Stimulated activated CD4-positive, alpha-beta T cell treated with anti-CD3 and anti-CD28 coated beads, Interleukin-15, amount 100 ng/mL, for 48 hours (primary cell): ENCODE data around the gene MGME1.

Experiments used
- DNase-seq, 2 donors: peaks; one replicate each; pipeline ENCODE4 v3.0.0-alpha.2; 2020; ENCODE audit warnings: low read depth in 2 of 2

The MGME1 gene

GRCh38 chr20:17968366-17969277 lies at the start of gene MGME1, which contains the start of gene SNX5:
MGME1 (plus strand) TSS chr20:17969018; CDS start chr20:17969860, 842 bp downstream.
SNX5 (minus strand) TSS chr20:17968794; CDS start chr20:17968425, 369 bp downstream.
- peak; percentile 99 to 100 for DNase-seq

- no peak for DNase-seq
Measured at GRCh38 chr20:17919149-17919548, 49.7 kb upstream of the MGME1 start.

GRCh38 chr20:17921774-17922173 lies 47.0 kb upstream of the MGME1 start:
- no peak for DNase-seq

DNA sequence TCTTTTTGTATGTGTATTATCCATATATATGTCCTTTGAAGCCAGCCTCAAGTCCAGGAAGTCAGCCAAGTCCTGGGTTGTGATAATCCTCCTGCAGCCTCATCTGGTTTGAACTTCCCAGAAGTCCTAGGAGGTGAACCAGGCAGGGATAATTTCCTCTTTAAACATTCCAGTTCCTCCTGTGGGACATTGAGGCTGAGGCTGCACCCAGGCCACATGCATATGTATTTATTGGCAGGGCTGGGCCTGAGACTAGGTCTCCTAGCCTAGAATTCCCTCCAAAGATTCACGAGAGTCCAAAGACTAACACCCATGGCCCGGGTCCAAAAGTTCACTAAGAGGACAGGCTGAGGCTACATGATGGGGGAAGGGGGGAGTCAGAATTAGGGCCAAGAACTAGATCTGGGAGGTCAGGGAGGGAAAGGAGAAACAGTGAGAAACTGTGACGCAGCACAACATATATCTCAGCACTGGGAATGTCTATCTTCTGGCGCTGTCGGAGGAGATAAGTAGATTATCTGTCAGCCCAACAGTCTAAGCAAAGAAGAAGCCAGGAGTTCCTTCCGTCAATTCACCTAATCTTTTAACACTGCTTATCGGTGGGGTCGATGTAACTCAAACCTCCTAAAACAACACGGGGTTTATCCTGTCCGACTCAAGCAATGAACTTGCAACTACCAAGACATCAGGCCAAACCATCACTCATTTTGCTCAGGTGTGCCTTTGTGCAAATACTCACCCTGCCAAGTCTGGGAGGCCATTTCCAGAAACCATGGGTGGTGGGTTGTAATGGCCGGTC lies 43.5 kb upstream of the MGME1 start:
- DNase-seq: no peak

GRCh38 chr20:17925940-17926300 lies 42.9 kb upstream of the MGME1 start:
- no peak for DNase-seq

DNA sequence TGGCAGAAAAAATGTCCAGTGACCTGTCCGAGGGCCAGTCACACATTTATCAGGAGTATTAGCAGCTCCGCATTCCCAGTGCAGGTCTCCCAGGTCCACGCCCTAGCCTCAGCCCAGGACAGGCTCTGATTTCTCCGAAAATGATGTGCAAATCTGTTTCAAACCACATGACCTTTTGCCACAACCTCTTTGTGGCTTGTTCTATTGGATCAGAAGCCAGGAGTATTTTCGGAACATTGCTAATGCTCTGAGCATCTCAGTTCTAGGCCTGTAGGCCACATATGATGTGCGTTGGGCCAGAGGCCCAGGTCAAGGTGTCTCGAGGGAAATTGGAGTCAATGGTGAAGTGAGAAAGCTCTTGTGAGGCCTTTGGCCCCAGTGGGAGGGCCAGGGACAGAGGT lies 40.6 kb upstream of the MGME1 start:
- DNase-seq: no peak

DNA sequence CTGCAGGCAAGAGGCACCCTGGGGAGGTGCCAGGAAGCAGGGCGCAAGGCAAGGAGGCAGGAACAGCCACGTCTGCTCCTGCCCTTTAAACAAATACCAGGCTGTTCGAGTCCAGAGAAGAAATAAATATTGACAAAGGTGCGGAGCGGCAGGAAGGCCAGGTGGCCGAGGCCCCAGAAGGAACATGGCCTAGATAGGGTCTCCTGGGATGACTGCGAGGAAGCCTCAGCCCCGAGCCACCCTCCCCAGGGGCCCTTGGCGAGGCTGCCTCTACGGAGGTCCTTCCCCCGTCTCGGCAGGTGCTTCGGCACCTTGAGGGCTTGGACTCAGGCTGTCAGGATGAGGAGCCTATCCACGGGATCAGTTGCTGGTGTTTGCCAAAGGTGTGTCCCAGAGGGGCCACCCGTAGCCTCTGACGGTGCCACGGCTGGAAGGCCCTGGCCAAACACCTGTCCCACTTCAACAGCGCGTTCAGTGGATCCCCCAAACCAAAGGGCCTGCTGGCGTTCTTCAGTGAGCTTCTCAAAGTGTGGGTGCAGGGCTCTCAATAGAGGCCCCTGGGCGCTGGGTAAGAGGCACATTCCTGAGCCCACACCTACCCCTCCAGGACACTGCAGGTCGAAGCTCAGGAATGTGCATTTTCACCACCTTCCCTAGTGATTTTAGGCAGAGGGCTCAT lies 40.0 kb upstream of the MGME1 start:
- no peak for DNase-seq

GRCh38 chr20:17931513-17931912 lies 37.3 kb upstream of the MGME1 start:
- DNase-seq: no peak

- DNase-seq: no peak
Measured at GRCh38 chr20:17932396-17932795, 36.4 kb upstream of the MGME1 start.

- no peak for DNase-seq
Measured at GRCh38 chr20:17933121-17933520, 35.7 kb upstream of the MGME1 start.

- no peak for DNase-seq
Measured at GRCh38 chr20:17933711-17934110, 35.1 kb upstream of the MGME1 start.

DNA sequence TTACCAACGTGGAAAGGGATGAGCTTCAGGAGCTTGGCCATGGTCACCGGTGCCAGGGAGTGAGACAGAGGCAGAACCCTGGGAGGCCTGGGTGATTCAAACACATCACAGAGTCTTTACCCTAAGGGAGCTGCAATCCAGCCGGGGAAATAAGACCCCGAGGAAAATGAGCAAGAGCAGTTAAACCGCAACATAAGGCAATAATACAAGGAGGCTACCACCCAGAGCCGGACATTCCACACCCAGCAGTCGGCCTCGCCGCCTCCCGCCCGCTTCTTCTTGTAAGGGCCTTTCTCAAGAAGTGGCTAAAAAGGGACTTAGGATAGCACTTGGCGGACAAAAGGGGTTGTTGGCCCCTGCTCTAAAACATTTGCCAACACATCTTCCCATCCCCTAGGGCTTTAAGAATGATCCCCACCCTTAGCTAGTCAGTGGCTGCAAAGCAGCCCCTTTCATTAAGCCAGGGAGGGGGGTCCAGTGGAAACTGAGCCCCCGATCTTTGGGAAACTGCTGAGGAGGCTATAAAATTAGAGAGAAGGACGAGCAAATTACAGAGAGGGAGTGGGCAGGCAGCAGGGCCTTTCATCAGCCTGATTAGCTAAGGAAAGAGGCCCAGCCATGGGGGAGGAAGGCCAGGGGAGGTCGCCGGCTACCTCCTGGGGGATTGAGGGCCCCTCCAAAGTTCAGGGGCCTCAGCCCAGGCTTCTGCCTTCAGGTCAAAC lies 34.5 kb upstream of the MGME1 start:
- no peak for DNase-seq

DNA sequence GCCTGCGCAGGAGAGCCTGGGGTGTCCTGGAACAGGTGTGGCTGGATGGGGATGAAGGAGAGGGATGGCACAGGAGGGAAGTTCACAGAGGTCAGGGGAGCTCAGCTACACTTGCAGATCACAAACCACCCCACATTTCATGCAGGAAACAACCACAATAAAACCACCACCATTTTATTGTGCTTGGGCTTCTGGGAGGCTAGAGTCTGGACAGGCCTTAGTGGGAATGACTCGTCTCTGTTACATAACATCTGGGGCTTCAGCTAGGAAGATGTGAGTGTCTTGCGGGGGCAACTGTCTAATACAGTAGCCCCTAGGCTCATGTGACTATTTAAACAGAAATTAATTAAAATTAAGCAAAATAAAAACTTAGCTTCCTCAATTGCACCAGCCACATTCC lies 33.6 kb upstream of the MGME1 start:
- DNase-seq: no peak

GRCh38 chr20:17935761-17936160 lies 33.1 kb upstream of the MGME1 start:
- DNase-seq: no peak

- DNase-seq: no peak
Measured at GRCh38 chr20:17936286-17936760, 32.5 kb upstream of the MGME1 start.

- DNase-seq: no peak
Measured at GRCh38 chr20:17936761-17937732, 31.8 kb upstream of the MGME1 start.

DNA sequence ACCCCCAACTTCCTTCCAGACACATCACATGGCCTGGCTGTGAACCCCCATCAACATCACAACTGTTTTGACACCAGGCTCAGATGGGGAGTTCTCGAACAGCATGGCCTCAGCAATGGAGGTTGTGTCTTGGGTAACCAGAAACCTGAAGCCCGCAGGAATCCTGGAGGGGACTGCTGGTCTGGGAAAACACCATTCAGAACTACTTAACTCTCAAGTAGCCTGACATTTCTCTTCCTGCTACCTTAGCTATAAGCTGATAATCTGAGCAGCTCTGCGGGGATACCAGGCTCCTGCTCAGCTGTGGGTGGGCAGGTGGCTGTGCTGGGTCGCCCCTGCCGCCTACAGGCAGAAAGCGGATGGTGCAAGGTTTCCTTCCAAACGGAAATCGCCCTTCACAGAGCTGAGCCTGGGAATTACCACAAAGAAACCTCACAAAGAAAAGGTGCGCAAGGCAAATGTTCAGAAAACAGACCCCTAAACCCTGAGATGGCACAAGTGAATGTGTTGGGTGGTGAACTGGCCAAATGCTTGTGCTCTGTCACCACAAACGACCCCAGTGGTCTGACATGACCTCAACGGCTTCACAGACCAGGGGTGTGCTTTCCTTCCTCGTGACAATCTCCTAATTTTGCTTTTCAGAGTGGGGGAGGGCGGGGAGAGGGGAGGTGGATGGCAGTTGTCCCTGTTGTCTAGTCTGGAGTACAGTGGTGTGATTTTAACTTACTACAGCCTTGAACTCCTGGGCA lies 29.8 kb upstream of the MGME1 start:
- DNase-seq: peak; percentile 36 to 53

GRCh38 chr20:17939622-17940223 lies 29.1 kb upstream of the MGME1 start:
- DNase-seq: no peak
